OCI-LY1 (cell line): ENCODE measurements around the gene STAMBP.
"Not testable (repeated sequence)": the region's sequence is repeated elsewhere in the genome, so short reads cannot be mapped to it uniquely, and the experiment has no call there.

Source experiments
- H2AFZ ChIP-seq: fragments of 200-600 bp; sonication (generic), shearing (Covaris generic); 2 replicates; pipeline ENCODE4 v1.6.0; 2014; ENCODE audit warnings: antibody characterized with exemption, mild to moderate bottlenecking, low read length
- H3F3A ChIP-seq: fragments of 200-600 bp; sonication (generic), shearing (Covaris generic); 2 replicates; pipeline ENCODE4 v1.6.0; 2014; ENCODE audit warnings: mild to moderate bottlenecking, antibody characterized with exemption, low read length, moderate library complexity; ENCODE audit not compliant: insufficient read depth
- H3K27ac ChIP-seq: fragments of 200-600 bp; sonication (generic); 2 replicates; pipeline ENCODE4 v1.5.1; 2014; ENCODE audit warnings: low read length, mixed run types, mild to moderate bottlenecking, low read depth; ENCODE audit not compliant: poor library complexity, severe bottlenecking
- H3K27me3 ChIP-seq: fragments of 200-600 bp; sonication (generic); 2 replicates; pipeline ENCODE4 v1.6.0; 2014; ENCODE audit warnings: antibody characterized with exemption, mild to moderate bottlenecking, low read length, moderate library complexity; ENCODE audit not compliant: insufficient read depth
- H3K36me3 ChIP-seq: fragments of 200-600 bp; sonication (generic); 2 replicates; pipeline ENCODE4 v1.6.1; 2014; ENCODE audit warnings: mild to moderate bottlenecking, antibody characterized with exemption, low read length, moderate library complexity, mixed read lengths; ENCODE audit not compliant: insufficient read depth
- H3K4me1 ChIP-seq: fragments of 200-600 bp; sonication (generic); 2 replicates; pipeline ENCODE4 v1.5.1; 2014; ENCODE audit warnings: mild to moderate bottlenecking, low read length, moderate library complexity; ENCODE audit not compliant: insufficient read depth, severe bottlenecking
- H3K4me2 ChIP-seq: fragments of 200-600 bp; sonication (generic), shearing (Covaris generic); 2 replicates; pipeline ENCODE4 v1.6.1; 2014; ENCODE audit warnings: low read length
- H3K4me3 ChIP-seq: fragments of 200-600 bp; sonication (generic); 2 replicates; pipeline ENCODE4 v1.5.1; 2014; ENCODE audit warnings: low read length, low read depth, mild to moderate bottlenecking, mixed read lengths; ENCODE audit not compliant: poor library complexity, severe bottlenecking
- H3K79me2 ChIP-seq: fragments of 200-600 bp; shearing (Covaris generic); 2 replicates; pipeline ENCODE4 v1.6.1; 2016; ENCODE audit warnings: mixed run types, low read length, mixed read lengths; ENCODE audit not compliant: insufficient read depth
- H3K9ac ChIP-seq: fragments of 200-600 bp; sonication (generic), shearing (Covaris generic); 2 replicates; pipeline ENCODE4 v1.6.1; 2014; ENCODE audit warnings: mild to moderate bottlenecking, low read length, mixed read lengths
- H3K9me2 ChIP-seq: fragments of 200-600 bp; sonication (generic), shearing (Covaris generic); 2 replicates; pipeline ENCODE4 v1.6.1; 2014; ENCODE audit warnings: low read depth, mild to moderate bottlenecking, low read length, mixed read lengths
- H3K9me3 ChIP-seq: fragments of 200-600 bp; shearing (Covaris generic); 2 replicates; pipeline ENCODE4 v1.6.1; 2014; ENCODE audit warnings: low read length, mixed read lengths
- H4K20me1 ChIP-seq: fragments of 200-600 bp; sonication (generic), shearing (Covaris generic); 2 replicates; pipeline ENCODE4 v1.6.0; 2016; ENCODE audit warnings: mild to moderate bottlenecking, low read length; ENCODE audit not compliant: insufficient read depth
- EZH2 ChIP-seq: fragments of 200-600 bp; sonication (generic), shearing (Covaris generic); IDR thresholded peaks from 2 replicates; pipeline ENCODE4 v1.8.0; 2017; ENCODE audit warnings: borderline replicate concordance, mixed run types, mild to moderate bottlenecking, antibody characterized with exemption, low read length, moderate library complexity, mixed read lengths
- TF ChIP-seq, protein P1 (sequence below): fragments of 200-600 bp; sonication (generic), shearing (Covaris generic); IDR thresholded peaks from 2 replicates; pipeline ENCODE4 v1.5.1; 2017; ENCODE audit warnings: mild to moderate bottlenecking, antibody characterized with exemption, low read length, moderate library complexity, mixed read lengths

The STAMBP gene

DNA sequence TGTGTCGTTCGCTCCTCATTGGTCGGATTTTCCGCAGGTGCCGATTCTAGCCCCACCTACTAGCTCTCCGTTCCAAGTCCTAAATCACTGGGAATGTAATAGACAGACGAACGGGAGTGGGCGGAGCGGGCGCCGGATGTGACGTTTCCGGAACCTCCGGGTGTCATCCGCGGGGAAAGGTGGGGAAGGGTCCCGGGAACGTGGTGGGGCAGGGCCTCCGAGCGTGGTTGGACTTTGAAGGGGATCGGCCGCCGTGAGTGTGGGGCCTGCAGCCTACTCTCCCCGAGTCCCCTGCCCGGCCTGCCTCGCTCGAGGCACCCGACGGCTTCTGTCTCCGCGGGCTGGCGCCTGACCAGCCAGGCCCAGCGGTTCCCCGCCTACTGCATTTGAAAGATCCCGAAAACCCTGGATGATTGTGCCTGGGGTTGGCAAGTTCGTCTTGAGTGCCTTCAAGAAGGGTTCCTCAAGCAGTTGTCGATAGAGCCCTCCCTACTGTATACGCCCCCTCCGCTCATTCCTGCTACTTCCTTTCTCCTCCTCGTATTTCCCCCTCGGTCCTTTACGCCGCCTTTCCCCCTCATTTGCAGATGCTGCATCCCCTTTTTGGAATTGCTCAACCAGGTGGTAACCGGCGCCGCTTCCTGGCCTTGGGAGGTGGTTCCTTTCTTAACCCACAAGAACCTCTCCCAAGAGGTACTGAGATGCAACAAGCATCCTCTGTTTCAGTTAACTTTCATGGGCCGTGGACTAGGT lies at the start of gene STAMBP:
Gene STAMBP (plus strand): TSS at position 144 of the 753 bp plus-strand sequence. CDS start 1,896 bp downstream, outside the sequence.
- no peak for TF ChIP-seq EZH2
- TF ChIP-seq, protein P1, sequence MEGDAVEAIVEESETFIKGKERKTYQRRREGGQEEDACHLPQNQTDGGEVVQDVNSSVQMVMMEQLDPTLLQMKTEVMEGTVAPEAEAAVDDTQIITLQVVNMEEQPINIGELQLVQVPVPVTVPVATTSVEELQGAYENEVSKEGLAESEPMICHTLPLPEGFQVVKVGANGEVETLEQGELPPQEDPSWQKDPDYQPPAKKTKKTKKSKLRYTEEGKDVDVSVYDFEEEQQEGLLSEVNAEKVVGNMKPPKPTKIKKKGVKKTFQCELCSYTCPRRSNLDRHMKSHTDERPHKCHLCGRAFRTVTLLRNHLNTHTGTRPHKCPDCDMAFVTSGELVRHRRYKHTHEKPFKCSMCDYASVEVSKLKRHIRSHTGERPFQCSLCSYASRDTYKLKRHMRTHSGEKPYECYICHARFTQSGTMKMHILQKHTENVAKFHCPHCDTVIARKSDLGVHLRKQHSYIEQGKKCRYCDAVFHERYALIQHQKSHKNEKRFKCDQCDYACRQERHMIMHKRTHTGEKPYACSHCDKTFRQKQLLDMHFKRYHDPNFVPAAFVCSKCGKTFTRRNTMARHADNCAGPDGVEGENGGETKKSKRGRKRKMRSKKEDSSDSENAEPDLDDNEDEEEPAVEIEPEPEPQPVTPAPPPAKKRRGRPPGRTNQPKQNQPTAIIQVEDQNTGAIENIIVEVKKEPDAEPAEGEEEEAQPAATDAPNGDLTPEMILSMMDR = no peak

DNA sequence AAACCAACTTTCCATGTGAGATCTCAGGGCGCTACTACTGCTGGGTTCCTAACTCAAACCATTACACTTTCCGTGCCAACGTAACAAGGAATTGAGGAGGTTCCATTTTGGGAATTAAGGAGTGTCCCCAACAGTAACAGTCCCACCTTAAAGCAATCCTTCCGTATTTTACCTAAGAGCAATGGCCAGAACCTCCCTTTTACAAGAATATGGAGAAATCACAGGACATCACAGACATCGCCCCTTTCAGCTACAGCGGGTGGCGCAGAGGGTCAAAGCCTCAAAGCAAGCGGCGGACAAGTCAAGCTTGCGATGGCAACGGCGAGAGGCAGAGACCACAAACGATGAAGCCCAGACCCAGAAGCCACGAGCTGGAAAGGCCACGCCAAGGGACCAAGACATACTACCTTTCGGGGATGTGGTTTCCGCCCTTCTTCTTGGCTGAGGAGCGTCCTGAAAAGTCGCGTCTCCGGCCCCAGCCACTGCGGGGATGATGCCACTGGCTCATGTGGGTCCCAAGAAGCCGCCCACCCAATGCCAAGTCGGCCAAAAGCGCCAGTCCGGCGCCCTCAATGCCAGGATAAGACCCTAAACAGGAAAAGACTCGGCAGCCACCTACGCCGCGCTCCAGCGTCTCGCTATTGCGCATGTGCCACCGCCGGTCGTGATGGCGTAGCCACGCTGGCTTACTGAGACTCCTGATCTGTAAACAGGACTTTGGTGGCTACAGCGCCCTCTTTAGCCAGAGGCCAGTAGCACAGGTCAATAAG lies 49.1 kb upstream of the STAMBP start, which contains the start of gene DUSP11:
Gene DUSP11 (minus strand): TSS at position 637 of the 770 bp plus-strand sequence. CDS start 129 bp downstream, at position 508.
- Histone ChIP-seq H3K9ac (peak within 1 kb of the TSS; percentile 85), H3K9me2 (no peaks in the 10 kb centered on the region), H3K36me3 (peaks cover 20% of the 10 kb centered on the region), H3K27ac (peak within 1 kb of the TSS; percentile 38), H2AFZ (peak within 1 kb of the TSS; percentile 88), H3K9me3 (no peaks in the 10 kb centered on the region), H3K79me2 (peaks cover 16% of the 10 kb centered on the region; the same call in 1 of the 2 replicates), H3K4me3 (peak within 1 kb of the TSS; percentile 90), H4K20me1 (no peaks in the 10 kb centered on the region), H3K4me2 (peak within 1 kb of the TSS; percentile 87), H3K27me3 (no peaks in the 10 kb centered on the region), H3K4me1 (peaks cover 17% of the 10 kb centered on the region), H3F3A (no peaks in the 10 kb centered on the region)
- TF ChIP-seq EZH2 = no peak
- TF ChIP-seq, protein P1 = peak; percentile 87

More for the DNA sequence above, at the start of gene STAMBP:
- Histone ChIP-seq H3K79me2 (0 out of 2 replicates have a peak, but pooled peaks cover 3% of the 10 kb centered on the region), H3K36me3 (peaks cover 27% of the 10 kb centered on the region), H3K4me1 (peaks cover 33% of the 10 kb centered on the region), H3K9me3 (0 out of 2 replicates have a peak, but pooled peaks cover 2% of the 10 kb centered on the region), H3F3A (no peaks in the 10 kb centered on the region), H3K9ac (peak within 1 kb of the TSS; percentile 88), H3K9me2 (no peaks in the 10 kb centered on the region), H3K27ac (peak within 1 kb of the TSS; percentile 50), H3K4me2 (peak within 1 kb of the TSS; percentile 95), H2AFZ (peak within 1 kb of the TSS; percentile 80; the same call in 1 of the 2 replicates), H4K20me1 (no peaks in the 10 kb centered on the region), H3K27me3 (no peaks in the 10 kb centered on the region), H3K4me3 (peak within 1 kb of the TSS; percentile 90)

DNA sequence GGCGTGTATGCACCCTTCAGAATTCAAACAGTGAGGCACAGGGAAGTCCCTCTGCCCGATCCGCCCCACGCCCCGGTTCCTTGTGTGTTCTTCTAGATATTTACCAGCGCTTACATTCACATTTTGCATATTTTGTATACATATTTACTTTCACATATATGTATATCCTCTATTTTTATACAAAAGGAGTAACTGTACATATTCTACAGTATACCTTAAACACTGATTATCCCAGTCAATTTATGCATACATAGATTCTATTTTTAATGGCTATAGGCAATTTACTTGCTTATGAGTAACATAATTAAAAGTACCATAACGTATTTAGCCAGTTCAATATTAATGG lies 48.6 kb upstream of the STAMBP start:
- Histone ChIP-seq H3K9ac (no peak overlapping the region), H3F3A (no peaks in the 10 kb centered on the region), H3K27me3 (no peaks in the 10 kb centered on the region), H3K4me1 (peaks cover 17% of the 10 kb centered on the region), H4K20me1 (no peaks in the 10 kb centered on the region), H3K4me2 (peak overlapping the region; percentile 87), H3K27ac (no peak overlapping the region), H2AFZ (peak overlapping the region; percentile 88; the same call in 1 of the 2 replicates), H3K79me2 (peaks cover 16% of the 10 kb centered on the region; the same call in 1 of the 2 replicates), H3K36me3 (peaks cover 15% of the 10 kb centered on the region), H3K4me3 (peak overlapping the region; percentile 90), H3K9me2 (no peaks in the 10 kb centered on the region), H3K9me3 (no peaks in the 10 kb centered on the region)
- TF ChIP-seq EZH2 = no peak
- TF ChIP-seq, protein P1 = no peak

DNA sequence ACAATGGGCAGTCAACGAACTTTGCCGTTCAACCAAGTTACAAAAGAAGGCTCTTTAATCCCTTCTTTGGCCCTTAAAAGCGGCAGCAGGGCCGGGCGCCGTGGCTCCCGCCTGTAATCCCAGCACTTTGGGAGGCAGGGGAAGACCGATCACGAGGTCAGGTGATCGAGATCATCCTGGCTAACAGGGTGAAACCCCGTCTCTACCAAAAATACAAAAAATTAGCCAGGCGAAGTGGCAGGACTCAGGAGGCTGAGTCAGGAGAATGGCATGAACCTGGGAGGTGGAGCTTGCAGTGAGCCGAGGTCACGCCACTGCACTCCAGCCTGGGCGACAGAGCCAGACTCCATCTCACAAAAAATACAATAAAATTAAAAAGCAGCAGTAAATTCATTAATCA lies 45.4 kb upstream of the STAMBP start:
- Histone ChIP-seq H3K4me1 (peaks cover 13% of the 10 kb centered on the region), H3K79me2 (peaks cover 11% of the 10 kb centered on the region; the same call in 1 of the 2 replicates)
- H3K4me3 ChIP-seq, H2AFZ ChIP-seq, H3K9me2 ChIP-seq, H3F3A ChIP-seq, H3K27me3 ChIP-seq, H3K9ac ChIP-seq, H4K20me1 ChIP-seq, H3K27ac ChIP-seq, H3K36me3 ChIP-seq, H3K4me2 ChIP-seq, H3K9me3 ChIP-seq: not testable (repeated sequence)

DNA sequence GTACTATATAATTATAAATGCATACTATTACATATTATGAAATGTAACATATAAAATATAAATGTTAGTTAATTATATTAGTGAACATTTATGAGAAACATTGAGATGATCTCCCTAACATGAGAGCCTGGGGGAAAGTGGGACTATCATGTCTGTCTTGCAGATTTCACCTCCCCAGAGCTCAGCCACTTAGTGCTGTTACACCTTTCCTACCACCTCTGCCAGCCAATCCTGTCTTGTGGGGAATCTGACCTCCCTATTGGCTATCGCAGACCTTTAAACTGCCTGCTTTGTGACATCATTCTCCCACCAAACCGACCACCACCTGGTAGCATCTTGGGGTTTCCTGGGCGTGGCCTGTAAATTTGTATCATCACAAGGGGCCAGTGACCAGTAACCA lies 44.9 kb upstream of the STAMBP start, which contains the start of gene C2orf78:
Gene C2orf78 (plus strand): TSS at position 301 of the 400 bp plus-strand sequence. CDS start 127 bp downstream, outside the sequence.
- not testable (repeated sequence) for H3K9ac ChIP-seq, H3K9me3 ChIP-seq, H3K4me1 ChIP-seq, H3K4me3 ChIP-seq, H3K27ac ChIP-seq, H3K36me3 ChIP-seq, H3K27me3 ChIP-seq, H3K9me2 ChIP-seq, H3K4me2 ChIP-seq, H2AFZ ChIP-seq, H4K20me1 ChIP-seq, H3K79me2 ChIP-seq, H3F3A ChIP-seq
